ENCODE data around the gene EPHA10.

GRCh38 chr1:37793773-37794371 is 29.0 kb upstream of the EPHA10 start, which contains the start of gene MANEAL:
- TF ChIP-seq CTCF (conservative IDR thresholded peaks at IDR 0.05) (no peak), EZH2 (IDR thresholded peaks at IDR 0.05; ENCODE audit: low read depth) (no peak)
